ENCODE data around the gene COX20.

The COX20 gene

GRCh38 chr1:244815600-244816099 is 19.8 kb upstream of the COX20 start:
- Histone ChIP-seq H2AFZ (ENCODE audit: low read depth, low read length, severe bottlenecking) (no peak overlapping the region), H3F3A (ENCODE audit: insufficient read depth) (no peaks in the 10 kb centered on the region), H3K9me2 (replicated peaks; ENCODE audit: insufficient read depth, low read length) (no peaks in the 10 kb centered on the region), H3K9ac (ENCODE audit: low read length) (no peak overlapping the region), H4K20me1 (ENCODE audit: low read depth, low read length) (no peaks in the 10 kb centered on the region), H3K4me3 (ENCODE audit: insufficient read depth, low read length, poor library complexity, severe bottlenecking) (no peak overlapping the region), H3K79me2 (ENCODE audit: insufficient read depth, low read length) (no peaks in the 10 kb centered on the region), H3K9me3 (ENCODE audit: insufficient read depth, low read length) (no peaks in the 10 kb centered on the region), H3K27me3 (ENCODE audit: low read length) (no peaks in the 10 kb centered on the region), H3K27ac (ENCODE audit: low read depth, low read length) (no peak overlapping the region), H3K4me2 (ENCODE audit: low read depth, low read length, poor library complexity, severe bottlenecking) (no peak overlapping the region), H3K36me3 (ENCODE audit: low read length) (no peaks in the 10 kb centered on the region)
- TF ChIP-seq EZH2phosphoT487 (conservative IDR thresholded peaks at IDR 0.05; ENCODE audit: low read length): no peak
- no peak for TF ChIP-seq CTCF (IDR thresholded peaks at IDR 0.05; ENCODE audit: insufficient read depth, low read length, poor library complexity, severe bottlenecking)

DNA sequence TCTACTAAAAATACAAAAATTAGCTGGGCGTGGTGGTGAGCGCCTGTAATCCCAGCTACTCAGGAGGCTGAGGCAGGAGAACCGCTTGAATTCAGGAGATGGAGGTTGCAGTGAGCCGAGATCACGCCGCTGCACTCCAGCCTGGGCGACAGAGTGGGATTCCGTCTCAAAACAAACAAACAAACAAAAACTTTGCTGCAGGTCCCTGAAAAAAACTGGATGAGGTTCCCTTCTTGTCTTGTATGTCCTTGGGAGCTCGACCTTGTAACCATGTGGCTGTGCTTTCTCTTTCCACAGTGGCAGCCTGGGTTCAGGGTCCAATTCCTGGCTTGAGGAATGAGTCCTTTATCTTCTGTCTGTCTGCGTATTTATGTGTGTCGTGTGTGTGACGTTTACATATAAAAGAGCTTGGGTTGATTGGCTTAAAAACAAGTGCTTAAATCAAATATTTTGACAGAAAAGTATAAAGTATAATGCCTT is 18.0 kb upstream of the COX20 start:
- no peak overlapping the region for H3K27ac ChIP-seq (ENCODE audit: low read depth, low read length)
- no peaks in the 10 kb centered on the region for H3K79me2 ChIP-seq (ENCODE audit: insufficient read depth, low read length)
- TF ChIP-seq CTCF (IDR thresholded peaks at IDR 0.05; ENCODE audit: insufficient read depth, low read length, poor library complexity, severe bottlenecking) (no peak), EZH2phosphoT487 (conservative IDR thresholded peaks at IDR 0.05; ENCODE audit: low read length) (no peak)
- no peaks in the 10 kb centered on the region for H3K27me3 ChIP-seq (ENCODE audit: low read length)
- no peak overlapping the region for H2AFZ ChIP-seq (ENCODE audit: low read depth, low read length, severe bottlenecking)
- no peaks in the 10 kb centered on the region for H3K9me2 ChIP-seq (replicated peaks; ENCODE audit: insufficient read depth, low read length)
- H3F3A ChIP-seq (ENCODE audit: insufficient read depth): no peaks in the 10 kb centered on the region
- no peaks in the 10 kb centered on the region for H4K20me1 ChIP-seq (ENCODE audit: low read depth, low read length)
- no peak overlapping the region for H3K9ac ChIP-seq (ENCODE audit: low read length)
- no peaks in the 10 kb centered on the region for H3K9me3 ChIP-seq (ENCODE audit: insufficient read depth, low read length)
- no peak overlapping the region for H3K4me3 ChIP-seq (ENCODE audit: insufficient read depth, low read length, poor library complexity, severe bottlenecking)
- no peak overlapping the region for H3K4me2 ChIP-seq (ENCODE audit: low read depth, low read length, poor library complexity, severe bottlenecking)
- no peaks in the 10 kb centered on the region for H3K36me3 ChIP-seq (ENCODE audit: low read length)

DNA sequence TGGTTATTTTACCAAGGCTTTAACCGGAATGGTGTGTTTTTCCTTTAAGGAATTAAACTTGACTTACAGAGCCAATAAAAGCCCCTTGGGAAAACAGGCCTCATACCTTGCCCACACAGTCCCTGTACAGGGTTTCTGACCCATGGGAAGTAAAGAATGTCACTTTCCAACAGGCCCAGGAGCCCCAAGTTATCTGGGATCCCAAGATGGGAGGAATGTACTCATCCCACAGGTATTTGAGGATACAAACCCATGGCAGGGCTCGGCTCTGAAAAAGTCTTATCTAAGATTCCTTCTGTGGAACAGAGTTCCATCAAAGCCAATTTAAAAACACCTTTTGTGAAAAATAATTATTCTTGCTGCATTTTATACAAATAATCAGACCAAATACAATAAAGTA is 15.3 kb upstream of the COX20 start:
- no peak overlapping the region for H3K4me3 ChIP-seq (ENCODE audit: insufficient read depth, low read length, poor library complexity, severe bottlenecking)
- H3K9me2 ChIP-seq (replicated peaks; ENCODE audit: insufficient read depth, low read length): no peaks in the 10 kb centered on the region
- H3K9me3 ChIP-seq (ENCODE audit: insufficient read depth, low read length): no peaks in the 10 kb centered on the region
- no peaks in the 10 kb centered on the region for H3K36me3 ChIP-seq (ENCODE audit: low read length)
- H3K27ac ChIP-seq (ENCODE audit: low read depth, low read length): no peak overlapping the region
- TF ChIP-seq EZH2phosphoT487 (conservative IDR thresholded peaks at IDR 0.05; ENCODE audit: low read length): no peak
- no peak for TF ChIP-seq CTCF (IDR thresholded peaks at IDR 0.05; ENCODE audit: insufficient read depth, low read length, poor library complexity, severe bottlenecking)
- H2AFZ ChIP-seq (ENCODE audit: low read depth, low read length, severe bottlenecking): no peak overlapping the region
- no peaks in the 10 kb centered on the region for H4K20me1 ChIP-seq (ENCODE audit: low read depth, low read length)
- no peak overlapping the region for H3K4me2 ChIP-seq (ENCODE audit: low read depth, low read length, poor library complexity, severe bottlenecking)
- H3F3A ChIP-seq (ENCODE audit: insufficient read depth): no peaks in the 10 kb centered on the region
- H3K9ac ChIP-seq (ENCODE audit: low read length): no peak overlapping the region
- no peaks in the 10 kb centered on the region for H3K27me3 ChIP-seq (ENCODE audit: low read length)
- no peaks in the 10 kb centered on the region for H3K79me2 ChIP-seq (ENCODE audit: insufficient read depth, low read length)

Data from SU-DHL-6 (cell line).